GM19035 (cell line): Measurements from ENCODE around the gene BHMT2.

ENCODE experiments used
- ATAC-seq: cut with Tn5 transposase; IDR thresholded peaks from one replicate; pipeline ENCODE4 v1.9.1; 2021; ENCODE audit not compliant: unreplicated experiment

BHMT2 gene, protein sequence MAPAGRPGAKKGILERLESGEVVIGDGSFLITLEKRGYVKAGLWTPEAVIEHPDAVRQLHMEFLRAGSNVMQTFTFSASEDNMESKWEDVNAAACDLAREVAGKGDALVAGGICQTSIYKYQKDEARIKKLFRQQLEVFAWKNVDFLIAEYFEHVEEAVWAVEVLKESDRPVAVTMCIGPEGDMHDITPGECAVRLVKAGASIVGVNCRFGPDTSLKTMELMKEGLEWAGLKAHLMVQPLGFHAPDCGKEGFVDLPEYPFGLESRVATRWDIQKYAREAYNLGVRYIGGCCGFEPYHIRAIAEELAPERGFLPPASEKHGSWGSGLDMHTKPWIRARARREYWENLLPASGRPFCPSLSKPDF

DNA sequence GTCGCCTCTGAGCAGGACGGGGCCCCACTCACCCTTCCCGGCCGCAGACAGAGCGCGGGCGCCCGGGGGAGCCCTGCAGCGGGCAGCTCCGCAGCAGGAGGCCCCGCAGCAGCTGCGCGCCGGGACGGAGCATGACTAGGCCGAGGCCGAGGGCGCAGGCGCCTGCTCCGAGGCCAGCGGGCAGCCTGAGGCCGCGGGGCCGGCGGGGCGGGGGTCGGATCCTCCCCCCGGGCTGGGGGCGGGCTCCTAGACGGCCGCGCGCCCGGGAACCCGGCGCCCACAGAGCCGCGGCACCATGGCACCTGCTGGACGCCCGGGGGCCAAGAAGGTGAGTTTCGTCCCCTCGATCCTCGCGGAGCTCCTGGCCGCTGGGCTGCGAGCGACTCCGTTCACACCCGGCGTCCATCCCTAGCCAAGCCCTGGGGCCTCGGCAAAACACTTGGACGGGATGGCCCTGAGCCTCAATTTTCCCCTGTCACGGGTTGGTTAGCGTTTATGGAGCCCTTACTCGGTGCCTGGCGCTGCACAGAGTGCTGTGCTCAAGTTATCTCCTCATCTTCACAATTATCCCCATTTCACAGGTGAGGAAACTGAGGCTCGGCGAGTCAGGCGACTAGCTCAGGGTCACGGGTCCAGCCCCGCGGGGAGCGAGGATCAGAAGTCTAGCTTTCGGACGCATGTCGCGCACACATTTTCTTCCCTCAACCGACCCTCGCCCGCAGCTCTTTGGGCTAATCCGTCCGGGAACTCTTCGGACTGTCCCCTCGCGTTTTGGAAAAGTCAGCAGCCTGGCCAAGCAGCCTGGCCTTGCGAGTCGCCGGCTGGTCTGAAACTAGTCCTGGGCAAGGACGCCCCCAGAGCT lies at the start of gene BHMT2, which contains the start of gene DMGDH:
BHMT2 (plus strand) TSS at position 280 of the 862 bp plus-strand sequence; CDS start at position 296, 16 bp downstream.
DMGDH (minus strand) TSS at position 187 of the 862 bp plus-strand sequence; CDS start at position 133, 54 bp downstream.
- ATAC-seq = no peak

DNA sequence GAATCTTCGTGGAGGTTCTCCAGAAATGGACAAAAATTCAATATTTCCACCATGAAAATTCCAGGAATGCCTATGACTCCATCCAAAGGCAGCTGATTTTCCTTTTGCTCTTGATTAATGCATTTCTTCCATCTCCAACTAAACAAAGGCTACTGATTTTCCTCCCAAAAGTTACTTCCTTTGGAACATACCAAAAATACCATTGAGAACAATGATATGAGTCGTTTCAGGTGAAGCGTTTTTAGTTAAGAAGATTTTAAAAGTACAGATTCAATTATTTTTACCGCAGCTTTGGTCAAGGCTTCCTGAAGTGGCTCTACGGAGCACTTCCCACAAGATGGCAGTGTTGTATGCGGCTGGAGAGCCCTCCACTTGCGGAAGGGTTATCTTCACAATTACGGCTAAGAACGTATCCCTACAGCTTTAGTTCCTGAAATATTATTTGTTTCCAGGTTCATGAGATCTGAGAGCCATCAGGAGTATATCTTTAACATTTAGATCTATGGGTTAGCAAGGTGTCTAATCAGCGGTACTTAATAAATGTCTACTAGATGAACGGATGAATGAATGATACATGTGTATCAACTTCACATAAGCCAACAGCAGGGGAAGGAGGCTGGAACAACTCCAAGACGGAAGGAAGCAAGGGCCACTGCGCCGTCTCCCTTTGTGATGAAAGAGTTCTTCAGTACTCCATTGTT lies 48.6 kb upstream of the BHMT2 start:
- ATAC-seq = no peak

DNA sequence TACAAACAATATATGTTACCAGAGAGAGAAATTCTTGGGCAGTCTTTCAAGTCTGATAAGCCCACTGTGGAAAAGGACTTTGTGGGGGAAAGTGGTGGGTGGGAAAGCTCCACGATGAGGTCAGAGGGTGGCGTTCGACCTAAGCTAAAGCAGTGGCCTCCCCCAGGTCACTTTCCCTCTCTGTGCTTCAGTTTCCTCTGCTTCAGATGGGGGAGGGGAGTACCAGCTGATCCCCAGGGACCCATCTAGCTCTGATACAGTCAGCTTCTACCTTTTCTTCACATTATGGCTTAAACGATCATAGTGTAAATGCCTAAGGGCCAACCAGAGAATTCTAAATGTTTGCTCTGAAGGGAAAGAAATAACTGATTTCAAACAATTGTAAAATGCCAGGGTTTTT lies 47.8 kb upstream of the BHMT2 start:
- no peak for ATAC-seq

DNA sequence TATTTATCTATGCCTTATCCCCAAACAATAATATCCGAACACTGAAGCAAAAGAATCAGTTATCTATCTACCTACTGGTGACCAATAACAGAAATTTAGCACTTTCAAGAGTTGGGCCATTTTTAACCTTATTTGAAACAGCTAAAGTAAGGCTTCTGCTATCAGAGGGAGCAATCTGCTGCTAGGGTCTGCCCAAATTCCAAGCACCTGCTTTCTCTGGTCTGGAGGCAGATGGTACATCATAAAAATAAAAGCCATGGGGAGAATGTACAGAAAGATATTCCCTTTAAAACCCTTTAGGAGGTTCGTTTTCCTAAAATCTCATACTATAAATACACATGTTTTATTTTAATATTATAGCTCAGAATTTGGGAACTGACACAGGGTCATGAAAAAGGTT lies 46.8 kb upstream of the BHMT2 start:
- ATAC-seq = no peak

DNA sequence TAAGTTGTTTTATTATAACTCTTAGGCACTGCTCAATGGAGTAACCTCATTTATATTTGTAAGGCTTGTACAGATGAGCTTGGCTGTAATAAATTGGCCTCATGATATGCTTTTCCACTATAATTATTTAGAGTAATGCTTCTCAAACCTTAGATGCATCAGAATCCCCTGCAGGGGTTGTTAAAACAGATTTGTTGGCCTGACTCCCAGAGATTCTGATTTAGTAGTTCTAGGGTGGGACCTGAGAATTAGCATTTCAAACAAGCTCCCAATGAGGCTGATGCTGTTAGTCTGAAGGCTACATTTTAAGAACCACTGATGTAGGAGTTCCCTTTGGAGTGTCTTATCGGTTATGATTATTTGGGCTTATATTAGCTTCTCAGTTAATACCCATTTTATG lies 46.2 kb upstream of the BHMT2 start:
- no peak for ATAC-seq

DNA sequence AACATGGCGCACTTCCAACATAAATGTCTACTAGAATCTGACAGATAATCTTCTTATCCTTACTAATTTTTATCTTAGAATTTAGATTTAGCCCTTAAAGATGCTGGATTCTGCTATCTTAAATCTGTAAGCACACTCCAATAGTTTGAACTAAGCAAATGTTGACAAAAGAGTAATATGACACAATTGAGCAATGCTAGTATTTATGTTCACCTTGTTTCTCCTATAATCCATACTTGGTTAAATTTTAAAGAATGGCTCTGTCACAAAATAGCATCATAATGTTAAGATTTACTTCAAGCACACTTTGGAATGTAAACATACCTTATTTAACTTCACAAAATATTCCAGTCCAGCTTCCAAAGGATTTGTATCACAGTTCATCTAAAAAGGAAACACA lies 45.6 kb upstream of the BHMT2 start:
- ATAC-seq = no peak

DNA sequence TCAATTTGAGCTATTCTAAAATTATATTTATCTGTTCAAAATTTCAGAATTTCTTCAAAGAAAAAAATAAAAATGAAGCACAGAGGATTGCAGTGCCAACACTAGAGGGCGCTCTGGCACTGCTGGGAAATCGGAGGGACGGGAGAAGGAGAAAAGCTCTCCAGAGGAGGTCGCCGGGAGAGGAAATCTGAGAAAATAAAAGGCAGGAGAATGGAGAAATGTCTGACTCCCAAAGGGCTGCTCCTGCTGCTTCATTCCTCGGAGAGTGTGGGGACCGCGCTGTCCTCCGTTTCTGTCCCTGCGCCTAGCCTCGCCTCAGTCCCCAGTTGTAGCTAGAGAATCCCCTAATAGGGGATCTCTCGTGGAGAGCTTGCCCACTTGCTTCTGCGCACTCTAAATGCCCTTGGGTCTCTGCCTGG lies 44.5 kb upstream of the BHMT2 start:
- no peak for ATAC-seq

DNA sequence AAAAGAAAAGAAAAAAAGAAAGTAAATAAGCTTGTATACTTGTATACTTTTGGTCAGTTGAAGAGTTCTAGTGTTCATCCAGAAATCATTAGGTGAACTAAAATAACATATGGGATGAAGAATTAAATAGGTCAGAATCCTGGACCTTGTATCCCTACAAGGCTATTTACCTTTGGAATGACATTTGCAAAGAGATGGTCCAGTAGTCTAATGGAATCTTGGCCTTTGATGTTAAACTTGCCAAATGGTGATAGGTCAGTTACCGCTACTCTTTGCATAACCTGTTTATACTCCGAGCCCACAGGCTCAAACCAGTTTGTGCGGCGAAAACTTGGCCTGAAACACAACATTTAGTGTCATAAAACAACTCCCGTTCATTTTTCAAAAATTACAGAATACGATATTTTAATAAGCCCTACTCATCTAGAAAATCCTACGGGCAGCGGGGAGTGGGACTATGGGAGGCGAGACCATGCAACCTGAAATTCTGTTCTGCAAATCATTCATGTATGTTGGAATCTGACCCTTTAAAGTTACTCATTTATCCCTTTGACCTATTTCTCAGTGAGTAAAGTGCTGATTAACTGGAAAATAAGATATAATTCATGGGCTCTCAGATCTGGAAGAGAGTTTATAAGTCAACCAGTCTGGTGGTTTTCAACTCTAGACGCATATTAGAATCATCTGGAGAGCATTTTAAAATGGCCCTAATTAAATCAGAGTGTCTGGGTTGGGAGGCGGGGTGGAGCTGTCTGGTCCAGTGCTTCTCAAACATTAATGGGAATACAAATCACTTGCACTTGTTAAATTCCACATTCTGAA lies 38.7 kb upstream of the BHMT2 start:
- no peak for ATAC-seq

DNA sequence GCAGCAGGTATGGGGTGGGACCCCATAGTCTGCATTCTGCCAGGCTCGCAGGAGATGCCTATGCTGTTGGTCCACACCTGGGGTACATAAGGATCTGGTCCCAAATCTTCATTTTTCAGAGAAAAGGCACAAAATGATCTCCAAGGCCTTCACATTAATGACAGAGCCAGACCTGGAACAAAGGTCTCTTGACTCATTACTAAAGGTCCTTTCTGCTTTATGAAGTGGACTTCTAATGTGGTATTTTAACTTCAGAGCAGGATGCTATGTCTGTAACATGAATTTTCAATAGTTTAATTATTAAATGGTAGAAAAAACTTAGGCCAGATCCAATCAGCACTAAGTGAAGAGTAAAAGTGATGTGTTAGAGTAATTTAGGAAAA lies 38.1 kb upstream of the BHMT2 start:
- ATAC-seq = no peak

DNA sequence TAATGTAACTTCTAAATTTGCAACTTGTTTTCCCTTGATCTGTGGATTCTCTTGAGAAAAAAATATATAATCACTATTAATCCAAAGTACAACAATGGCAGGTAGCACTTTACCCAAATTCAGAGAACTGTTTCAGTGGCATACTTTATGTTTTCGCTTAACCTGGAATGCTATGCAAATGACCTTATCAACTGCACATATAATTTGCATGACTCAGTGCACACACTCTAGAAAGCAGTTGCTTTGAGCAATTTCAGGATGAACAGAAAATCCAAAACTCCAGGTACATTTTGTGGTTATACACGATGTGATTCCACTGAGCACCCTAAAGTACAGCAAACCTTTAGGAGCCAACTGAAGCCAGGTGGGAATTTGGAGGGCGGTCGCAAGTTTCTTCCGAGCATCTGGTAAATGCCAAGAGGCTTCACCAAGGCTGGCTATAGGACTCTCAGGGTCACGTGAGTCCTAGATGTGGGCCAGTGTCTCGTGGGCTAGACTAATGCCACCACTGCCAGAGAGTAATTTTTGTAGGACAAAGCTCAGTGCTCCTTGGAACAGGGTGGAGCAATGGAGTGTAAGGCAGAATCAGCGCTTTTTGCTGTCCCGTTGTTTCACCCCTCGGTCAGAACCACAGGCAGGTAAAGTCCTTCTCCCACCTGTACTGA lies 37.4 kb upstream of the BHMT2 start:
- no peak for ATAC-seq

DNA sequence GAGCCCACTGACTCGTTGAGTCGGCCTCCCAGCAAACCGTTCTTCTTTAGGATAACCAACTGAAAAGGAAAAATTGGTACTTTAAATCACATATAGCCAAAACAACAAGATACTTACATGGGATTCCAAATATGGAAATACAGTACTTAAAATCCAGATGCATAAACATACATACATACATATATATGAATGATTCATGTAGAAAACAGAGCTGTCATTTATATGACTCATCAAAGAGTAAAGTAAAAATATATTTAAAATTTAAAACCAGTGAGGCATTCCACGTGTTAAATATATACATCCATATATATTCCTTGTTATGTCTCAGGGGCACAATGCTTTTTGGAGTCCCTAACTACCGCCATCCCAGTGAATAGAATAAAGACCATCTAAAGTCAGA lies 36.8 kb upstream of the BHMT2 start:
- ATAC-seq = no peak

DNA sequence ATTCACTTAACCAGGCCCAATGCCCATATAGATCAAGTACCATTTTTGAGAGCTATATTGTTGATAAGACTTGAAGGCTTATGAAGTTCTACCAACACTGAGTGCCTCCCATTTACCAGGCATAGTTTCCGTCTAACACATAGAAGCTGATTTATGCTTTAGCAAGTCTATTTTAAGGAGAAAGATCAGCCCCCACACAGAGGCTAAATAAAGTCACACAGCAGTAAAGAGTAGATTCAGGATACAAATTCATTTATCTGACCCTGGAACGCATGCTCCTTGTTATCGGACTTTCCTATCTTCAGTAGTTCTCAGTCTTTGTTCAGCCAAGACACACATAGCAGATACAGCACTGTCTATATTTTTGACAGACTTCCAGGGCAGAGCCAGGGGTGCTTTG lies 34.3 kb upstream of the BHMT2 start:
- no peak for ATAC-seq

DNA sequence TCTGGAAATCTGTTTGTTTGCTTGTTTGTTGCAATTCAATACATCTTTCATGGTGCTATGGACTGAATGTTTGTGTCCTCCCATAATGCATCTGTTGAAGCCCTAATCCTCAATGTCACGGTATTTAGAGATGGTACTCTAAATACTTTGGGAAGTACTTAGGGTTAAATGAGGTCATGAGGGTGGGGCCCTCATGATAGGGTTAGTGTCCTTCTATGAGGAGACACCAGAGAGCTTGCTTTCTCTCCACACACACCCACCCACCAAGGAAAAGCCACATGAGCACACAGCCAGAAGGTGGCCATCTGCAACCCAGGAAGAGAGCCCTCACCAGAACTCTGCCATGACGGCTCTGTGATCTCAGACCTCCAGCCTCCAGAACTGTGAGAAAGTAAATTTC lies 32.8 kb upstream of the BHMT2 start:
- ATAC-seq = no peak

DNA sequence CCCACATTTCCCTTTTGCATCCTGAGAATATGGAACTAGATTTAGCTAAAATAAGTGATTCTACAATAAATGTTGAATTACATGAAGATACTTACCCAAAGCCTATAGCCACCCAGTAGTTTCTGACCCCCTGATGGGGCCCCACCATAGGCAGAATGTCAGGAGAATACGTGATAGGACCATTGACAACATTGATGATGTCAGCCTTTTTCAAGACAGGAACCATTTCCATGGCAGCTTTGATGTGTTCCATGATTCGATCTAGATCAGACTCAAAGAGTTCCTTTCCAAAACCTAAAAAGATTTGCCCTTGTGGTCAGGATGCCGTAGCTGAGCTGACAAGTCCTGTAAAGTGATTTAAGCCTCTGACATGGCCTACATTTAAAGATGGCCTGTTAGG lies 27.4 kb upstream of the BHMT2 start:
- ATAC-seq = no peak

DNA sequence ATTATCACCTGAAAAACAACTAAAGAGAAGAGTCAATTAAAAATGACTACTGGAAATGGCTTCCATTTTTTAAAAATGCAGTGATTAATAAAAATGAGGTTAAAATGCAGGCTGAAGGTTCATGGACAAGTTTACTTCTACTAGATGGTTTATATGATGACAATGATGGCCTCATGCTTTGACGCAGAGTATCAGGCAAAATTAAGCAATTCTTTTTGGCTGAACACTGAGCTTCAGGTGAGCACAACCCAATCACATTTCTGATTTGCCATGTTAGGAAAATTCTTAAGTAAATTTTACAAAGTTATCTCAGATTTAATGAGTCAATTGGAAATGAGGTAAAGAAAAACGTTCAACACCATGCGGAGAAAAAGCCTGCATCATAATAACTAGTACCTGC lies 22.4 kb upstream of the BHMT2 start:
- ATAC-seq = no peak

DNA sequence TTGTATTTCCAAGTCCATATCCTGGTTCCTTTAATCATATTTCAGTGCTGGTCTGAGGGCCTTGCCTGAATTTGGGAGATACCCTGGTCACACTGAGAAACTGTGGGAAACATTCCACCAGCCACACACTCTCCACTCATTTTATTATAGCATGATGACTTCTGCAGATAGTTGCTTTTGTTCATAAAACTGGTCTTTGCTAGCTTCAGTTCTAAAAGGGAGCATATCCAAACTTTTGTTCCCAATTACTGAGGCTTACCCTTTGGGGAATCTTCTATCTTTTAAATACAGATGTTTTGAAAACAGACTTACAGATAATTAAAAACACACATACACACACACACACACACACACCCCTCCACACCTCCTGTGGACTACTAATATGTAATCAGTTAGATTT lies 21.1 kb upstream of the BHMT2 start:
- ATAC-seq = no peak

DNA sequence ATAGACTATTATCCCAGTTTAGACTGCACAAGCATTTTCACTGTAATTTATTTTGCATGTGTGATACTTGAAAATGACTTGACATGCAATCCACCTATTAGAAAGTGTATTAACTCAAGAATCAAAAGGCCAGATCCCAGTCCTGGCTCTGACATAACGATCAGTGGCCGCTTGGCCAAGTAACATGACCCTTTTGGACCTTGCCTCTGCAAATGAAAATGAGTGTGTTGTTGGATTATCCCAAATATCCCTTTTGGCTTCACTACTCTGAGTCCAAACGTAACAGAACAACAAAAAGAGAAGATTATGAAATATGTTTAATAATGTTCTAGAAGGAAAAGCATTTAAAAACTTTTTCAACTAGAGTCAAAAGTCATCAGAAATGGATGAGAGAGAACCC lies 19.1 kb upstream of the BHMT2 start:
- ATAC-seq = no peak

DNA sequence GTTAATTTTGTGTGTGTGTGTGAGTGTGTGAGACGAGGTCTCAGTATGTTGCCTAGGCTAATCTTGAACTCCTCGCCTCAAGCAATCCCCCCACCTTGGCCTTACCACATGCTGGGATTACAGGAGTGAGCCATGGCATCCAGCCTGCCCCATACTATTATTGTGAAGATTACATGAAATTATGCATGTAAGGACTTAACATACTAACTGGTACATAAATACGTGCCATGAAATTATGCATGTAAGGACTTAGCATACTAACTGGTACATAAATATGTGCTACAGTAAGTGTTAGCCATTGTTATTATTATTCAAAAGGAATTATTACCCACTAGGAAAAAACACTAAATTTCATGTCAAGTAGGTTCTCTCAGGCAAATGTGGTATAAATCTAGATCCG lies 16.2 kb upstream of the BHMT2 start:
- no peak for ATAC-seq

DNA sequence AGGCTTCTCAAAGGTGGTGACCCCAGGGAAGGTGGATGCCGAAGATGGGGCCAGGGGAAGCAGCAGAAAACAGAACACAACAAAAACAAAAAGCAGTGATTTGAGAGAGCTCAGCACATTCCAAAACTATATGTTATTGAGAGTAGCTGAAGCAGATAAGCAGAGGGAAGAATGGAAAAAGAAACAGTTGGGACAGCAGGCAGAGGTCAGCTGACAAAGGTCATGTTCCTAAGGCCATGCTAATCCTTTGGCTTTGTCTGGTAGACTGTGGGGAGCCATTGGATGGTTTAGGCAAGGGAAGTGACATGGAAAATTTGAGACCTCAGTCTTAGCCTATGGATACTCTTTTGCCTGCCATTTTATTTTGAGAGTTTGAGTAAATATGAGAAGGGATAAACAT lies 14.6 kb upstream of the BHMT2 start:
- ATAC-seq = no peak

DNA sequence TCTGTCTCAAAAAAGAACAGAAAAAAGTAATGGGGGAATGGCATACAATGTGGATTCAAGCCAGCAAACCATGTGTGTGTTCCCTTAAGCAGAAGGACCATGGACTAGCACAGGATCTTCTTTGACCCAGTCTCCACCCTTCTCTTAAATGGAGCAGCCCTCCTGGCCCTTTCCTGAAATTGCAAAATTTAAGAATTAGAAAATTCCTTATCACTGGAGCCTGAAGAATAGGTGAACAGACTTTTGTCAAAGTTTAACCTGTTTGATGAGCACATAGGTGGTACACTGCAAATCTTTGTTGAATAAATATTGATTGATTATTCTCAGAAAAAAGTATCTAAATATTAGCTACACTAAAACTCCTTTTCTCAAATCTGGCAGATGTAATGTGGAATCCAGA lies 12.7 kb upstream of the BHMT2 start:
- no peak for ATAC-seq
